Retina (tissue), 1 donor: ENCODE measurements around the gene BCO1.

ENCODE experiments used
- DNase-seq: peaks from one replicate; pipeline ENCODE4 v3.0.0-alpha.2; 2016

Gene BCO1

DNA sequence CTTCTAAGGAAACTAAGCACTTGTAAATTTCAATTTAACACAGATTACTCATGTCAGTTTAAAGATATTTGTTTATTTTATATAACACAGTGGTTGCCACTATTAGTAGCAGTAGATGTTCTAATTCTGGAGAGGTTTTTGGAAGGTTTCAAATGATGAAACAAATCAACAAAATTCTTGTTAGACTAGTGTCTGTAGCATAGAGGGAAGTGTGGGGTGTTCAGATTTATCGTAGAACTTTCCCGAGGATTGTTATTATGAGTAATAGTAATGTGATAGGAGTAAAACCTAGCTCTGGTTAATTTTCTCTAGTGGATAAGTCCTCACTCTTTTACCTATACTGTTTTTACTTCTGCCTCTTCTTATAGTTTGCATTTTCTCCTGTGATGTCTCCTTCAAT, 82.5 kb downstream of the BCO1 start:
- DNase-seq = no peak

DNA sequence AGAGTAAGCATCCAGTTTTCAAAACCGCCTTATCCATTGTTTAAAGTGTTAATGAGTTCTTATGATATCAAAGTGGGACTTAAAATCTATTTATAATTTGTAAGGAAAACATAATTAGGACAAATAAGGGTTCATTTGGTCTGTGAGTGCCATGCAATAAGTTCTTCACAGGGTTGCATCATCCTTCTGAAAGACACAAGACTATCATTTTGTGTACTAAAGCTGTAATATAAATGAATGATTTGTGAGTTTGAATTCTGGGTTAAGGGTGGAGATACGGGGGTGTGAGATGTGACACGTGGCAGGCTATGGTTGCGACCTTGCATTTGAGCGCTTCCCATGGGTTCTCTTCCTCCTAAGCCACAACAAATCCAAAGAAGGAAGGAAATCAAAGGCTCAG, 83.0 kb downstream of the BCO1 start:
- no peak for DNase-seq

DNA sequence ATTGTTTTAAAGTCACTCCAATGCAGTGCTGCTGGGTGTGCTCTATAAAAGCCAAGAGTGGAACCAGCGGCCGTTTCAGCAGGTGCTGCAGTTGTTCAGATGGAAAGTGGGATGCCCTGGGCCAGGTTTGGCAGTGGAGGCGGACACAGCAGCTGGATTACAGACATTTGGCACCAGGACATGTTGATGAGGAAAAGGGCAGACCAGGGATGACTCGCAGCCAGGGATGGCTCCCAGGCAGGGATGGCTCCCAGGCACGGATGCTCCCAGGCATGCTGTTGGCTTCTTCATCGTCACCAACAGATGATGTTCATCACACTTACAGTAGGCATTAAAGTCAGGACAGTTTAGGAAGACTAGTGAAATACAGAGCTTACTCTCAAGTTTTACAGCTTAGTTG, 86.3 kb downstream of the BCO1 start:
- DNase-seq = no peak

DNA sequence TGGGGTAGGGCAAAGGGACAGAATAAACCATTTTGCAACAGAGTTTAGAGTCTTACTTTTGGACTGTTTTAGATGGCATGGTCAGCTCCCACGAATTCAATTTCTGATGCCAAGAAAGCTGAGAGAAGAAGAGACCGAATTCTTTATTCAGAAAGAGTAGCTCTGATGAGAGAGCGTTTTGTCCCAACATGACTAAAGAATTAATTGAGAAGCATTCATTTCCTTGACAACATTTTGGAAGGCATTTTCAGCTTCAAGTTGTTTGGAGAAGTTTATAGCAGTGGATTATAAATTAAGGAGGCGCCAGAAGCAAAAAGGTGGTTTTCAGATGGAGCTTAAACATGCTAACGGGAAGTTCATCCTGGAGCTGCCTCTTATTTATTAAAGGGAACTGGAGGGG, 88.5 kb downstream of the BCO1 start:
- DNase-seq = no peak

DNA sequence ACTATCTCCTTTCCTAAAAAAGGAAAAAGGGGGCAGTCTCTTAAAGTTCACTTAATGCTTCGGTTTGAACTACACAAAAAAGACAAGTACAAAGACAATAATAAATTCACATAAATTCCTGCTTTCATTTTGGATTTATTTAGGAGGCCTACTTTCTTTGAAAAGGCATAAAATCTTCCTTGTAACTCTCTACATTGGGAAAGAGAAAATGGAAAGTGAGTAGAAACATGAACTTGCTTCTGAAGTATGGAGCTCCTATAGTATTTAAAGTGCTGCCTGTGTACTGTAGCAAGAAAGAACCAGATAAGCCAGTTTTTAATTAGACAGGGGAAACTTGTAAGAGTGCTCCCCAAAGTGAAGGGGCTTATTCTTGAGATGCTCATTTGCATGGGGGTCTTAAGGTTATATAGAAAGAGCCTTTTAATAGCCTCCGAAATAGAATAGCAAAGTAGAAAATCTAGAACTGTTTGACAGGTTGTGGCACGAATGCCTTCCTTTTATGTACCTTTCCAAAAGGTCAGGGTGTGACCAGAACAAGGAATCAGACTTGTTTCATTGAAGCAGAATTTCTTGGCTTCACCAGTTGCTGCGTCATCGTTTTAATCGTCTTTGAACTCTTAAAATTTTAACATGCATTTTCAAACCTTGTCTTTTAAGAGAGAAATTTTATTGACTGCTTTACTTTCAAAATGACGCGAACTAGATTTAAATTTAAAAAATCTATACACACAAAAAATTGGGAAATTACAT, 89.1 kb downstream of the BCO1 start:
- DNase-seq = no peak

DNA sequence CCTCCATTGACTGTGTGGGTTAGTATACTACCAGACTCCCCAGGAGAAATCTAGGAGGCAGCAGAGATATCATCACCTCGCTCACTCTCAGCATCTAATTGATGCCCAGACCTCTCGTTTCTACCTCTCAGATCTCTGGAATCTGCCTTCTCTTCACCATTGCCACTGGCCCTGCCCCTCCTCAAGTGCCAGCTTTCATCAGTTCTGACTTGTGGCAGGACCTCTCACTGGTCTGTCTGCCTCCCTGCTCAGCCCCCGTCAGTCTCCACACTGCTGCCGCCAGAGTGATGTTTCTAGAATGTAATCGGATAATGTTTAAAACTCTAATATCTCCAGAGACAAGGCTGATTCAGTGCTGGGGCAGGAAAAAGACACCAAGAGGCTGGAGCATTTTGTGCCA, 91.5 kb downstream of the BCO1 start:
- no peak for DNase-seq

DNA sequence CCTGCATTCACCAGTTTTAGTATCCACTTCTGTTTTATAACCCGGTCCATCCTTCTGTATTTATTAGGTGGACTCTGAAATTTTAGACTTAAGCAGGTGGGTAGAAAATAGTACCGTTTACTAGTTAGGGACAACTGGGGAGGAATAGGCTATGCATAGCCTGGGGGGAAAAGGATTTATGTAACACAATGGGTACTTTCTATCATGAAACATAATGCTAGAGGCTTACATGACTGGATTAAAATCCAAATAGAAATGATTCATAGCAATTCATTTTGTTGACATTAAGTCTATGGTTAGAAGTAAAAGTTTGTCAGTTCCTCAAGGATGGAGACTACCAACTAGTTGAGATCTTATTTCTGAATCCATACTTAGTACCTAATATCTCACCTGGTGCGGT, 94.9 kb downstream of the BCO1 start:
- DNase-seq = no peak

DNA sequence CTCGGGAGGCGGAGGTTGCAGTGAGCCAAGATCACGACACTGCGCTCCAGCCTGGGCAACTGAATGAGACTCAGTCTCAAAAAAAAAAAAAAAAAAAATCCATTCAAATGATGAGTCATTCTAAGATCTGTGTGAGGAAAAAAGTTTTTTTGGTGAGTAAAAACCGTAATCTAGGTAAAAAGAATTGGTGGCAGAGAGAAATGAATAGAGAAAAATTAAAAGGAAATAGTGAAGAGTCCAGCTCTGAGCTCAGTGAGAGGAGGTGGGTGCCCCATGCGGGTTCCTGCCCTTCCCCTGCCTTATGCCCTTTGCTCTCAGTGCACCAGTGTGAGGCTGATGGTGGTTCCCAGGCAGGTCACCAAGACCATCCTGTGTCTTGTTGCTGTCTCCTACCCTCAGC, 97.2 kb downstream of the BCO1 start:
- no peak for DNase-seq

DNA sequence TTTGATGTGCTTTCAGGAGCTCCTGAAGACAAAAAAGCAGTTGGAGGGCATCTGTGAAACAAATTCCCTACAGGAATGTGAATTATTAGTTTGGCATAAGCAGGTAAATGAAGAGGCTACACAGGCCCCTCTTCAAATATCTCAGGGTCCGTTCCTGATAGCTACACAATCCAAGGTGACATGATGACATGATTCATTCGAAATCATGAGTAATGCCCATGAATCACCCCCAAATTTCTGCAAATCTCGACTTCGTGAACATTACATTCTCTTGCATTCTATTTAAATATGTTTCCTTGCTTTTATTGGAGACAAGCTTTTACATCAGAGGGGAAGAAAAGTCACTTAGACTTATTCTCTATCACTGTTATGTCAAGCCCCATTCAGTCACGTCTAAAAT, 98.6 kb downstream of the BCO1 start:
- no peak for DNase-seq
